ENCODE measurements around the gene PNMA5. TPM values are rescaled to one million over a fixed set of nuclear protein-coding genes. Genes with fewer than 3 reads are reported as not detected.

Gene PNMA5
- total RNA-seq, 5 donors from 2014 or later (not counting 1 experiment from before 2014, with no cell fraction given): 0.09 TPM; not detected in 4

- H3K36me3 Mint-ChIP-seq: peaks cover 3% of the 10 kb centered on the region
- H3K4me1 Mint-ChIP-seq: peaks cover 0 to 10% (median 10%) of the 10 kb centered on the region in 3 donors
- Histone ChIP-seq H3K4me3 (ENCODE audit: control insufficient read depth in 1 of 2, extremely low read depth in 1 of 2, low read length in 1 of 2) (peak overlapping the region; percentile 38 to 54), H3K27me3 (replicated peaks in 1 of 2; ENCODE audit: control insufficient read depth in 2 of 2, extremely low read depth in 1 of 2, insufficient read depth in 2 of 2, low read length in 1 of 2) (no peaks in the 10 kb centered on the region), H3K9me3 (no peaks in the 10 kb centered on the region), H3K27ac (ENCODE audit: low read length) (peak overlapping the region; percentile 81), H3K4me1 (ENCODE audit: control insufficient read depth in 1 of 2, extremely low read depth in 1 of 2, insufficient read depth in 2 of 2, low read length in 2 of 2) (peaks cover 0 to 11% of the 10 kb centered on the region in 2 experiments), H3K36me3 (ENCODE audit: control insufficient read depth in 2 of 2, extremely low read depth in 1 of 2, insufficient read depth in 1 of 2, low read length in 1 of 2) (no peaks in the 10 kb centered on the region)
- WGBS (ENCODE audit: insufficient coverage): under 1% methylated on average over 51 of the region's 70 CpGs
- H3K27me3 Mint-ChIP-seq: peaks cover 0 to 26% of the 10 kb centered on the region in 2 donors
- peak overlapping the region; percentile 78 to 86 (median 79) for H3K4me3 Mint-ChIP-seq
- ATAC-seq (replicated peaks in 1 of 4) (peak; percentile 90 to 97 (median 96)), DNase-seq (peak; percentile 79 to 93 (median 86))
- ChIA-PET CTCF (interaction anchor here (0.6 to 2.3 kb wide), 11 partner anchors 10 to 735 kb away, joined by 3 to 13 read pairs (median 7); no protein-coding TSS in a partner anchor), POLR2A (interaction anchor here in 1 of 2 donors (0.6 kb wide), 3 partner anchors 111 to 725 kb away, joined by 4 to 13 read pairs (median 10); partner anchors contain the start of genes CETN2 and NSDHL)
- no peaks in the 10 kb centered on the region for H3K9me3 Mint-ChIP-seq
- peak overlapping the region; percentile 88 to 91 for H3K27ac Mint-ChIP-seq
These were observed 52.4 kb downstream of the PNMA5 start for GRCh38 chrX:152941328-152942076.

Other genes with a start within 250 kb of the PNMA5 start
- under 1 TPM in 1 of 5 donors, not detected in 4; 0.19 TPM for gene MAGEA2, start 240.3 kb downstream of the PNMA5 start, total RNA-seq
- not detected for gene CSAG3, start 234.9 kb downstream of the PNMA5 start, total RNA-seq
- gene MAGEA6, start 224.4 kb downstream of the PNMA5 start, total RNA-seq: under 1 TPM in 1 of 5 donors, not detected in 4; 0.15 TPM
- 1 to 10 TPM; 6.5 to 7.6 (median 6.9) TPM for gene CETN2, start 163.4 kb downstream of the PNMA5 start, total RNA-seq
- gene NSDHL, start 163.1 kb downstream of the PNMA5 start, total RNA-seq: 1 to 10 TPM; 3.1 to 8.1 (median 7.1) TPM
- 1 to 10 TPM; 1.9 to 3.3 (median 2.2) TPM for gene ZNF185, start 96.0 kb downstream of the PNMA5 start, total RNA-seq
- 10 to 100 TPM in 1 of 5 donors, 1 to 10 TPM in 4; 4.6 to 15.2 (median 9.9) TPM for gene PNMA3, start 62.4 kb upstream of the PNMA5 start, total RNA-seq
- gene PNMA6A, start 78.3 kb upstream of the PNMA5 start, total RNA-seq: under 1 TPM; 0.33 to 0.54 (median 0.47) TPM
- gene MAGEA1, start 185.2 kb upstream of the PNMA5 start, total RNA-seq: not detected

Data from T-cell (primary cell).